OCI-LY7 (cell line): ENCODE results near the gene PAX2. TPM values are rescaled to one million over a fixed set of nuclear protein-coding genes. Genes with fewer than 3 reads are reported as not detected.

Experiments
- BruUV-seq: library from RNA; stranded (reverse); fragments of 400-500 nt; replicated peaks from 2 replicates; lab custom pipeline; 2021; lab: Mats Ljungman, UMichigan
- CTCF ChIA-PET: fragments of 300-600 bp; sonication (Branson Sonifier 250); formaldehyde crosslinking; loops from one replicate; lab custom pipeline; 2022; ENCODE audit warnings: antibody characterized with exemption; ENCODE audit not compliant: unreplicated experiment; lab: Charles Lee
- POLR2A ChIA-PET: fragments of 300-600 bp; sonication (Branson Sonifier 250); formaldehyde crosslinking; loops from one replicate; lab custom pipeline; 2022; ENCODE audit warnings: antibody characterized with exemption; lab: Charles Lee
- DNase-seq: peaks from one replicate; pipeline ENCODE4 v3.0.0-alpha.2; 2015; ENCODE audit warnings: low spot score
- H2AFZ ChIP-seq: fragments of 200-600 bp; sonication (generic), shearing (Covaris generic); 2 replicates; pipeline ENCODE4 v1.6.1; 2014; ENCODE audit warnings: mild to moderate bottlenecking, antibody characterized with exemption, low read length, moderate library complexity
- H3K27ac ChIP-seq: fragments of 200-600 bp; sonication (generic); 2 replicates; pipeline ENCODE4 v1.5.1; 2014; ENCODE audit warnings: mixed run types, low read depth, mild to moderate bottlenecking, moderate library complexity, low read length, inconsistent platforms; ENCODE audit not compliant: poor library complexity, severe bottlenecking
- H3K36me3 ChIP-seq: fragments of 200-600 bp; sonication (generic); 2 replicates; pipeline ENCODE4 v1.6.1; 2014; ENCODE audit warnings: mild to moderate bottlenecking, antibody characterized with exemption, low read length, moderate library complexity, mixed read lengths; ENCODE audit not compliant: insufficient read depth
- H3K4me1 ChIP-seq: fragments of 200-600 bp; sonication (generic); 2 replicates; pipeline ENCODE4 v1.5.1; 2014; ENCODE audit warnings: mild to moderate bottlenecking, low read length; ENCODE audit not compliant: insufficient read depth, poor library complexity, severe bottlenecking
- H3K4me2 ChIP-seq: fragments of 200-600 bp; sonication (generic); 2 replicates; pipeline ENCODE4 v1.6.1; 2014; ENCODE audit warnings: mild to moderate bottlenecking, low read length
- H3K4me3 ChIP-seq: fragments of 200-600 bp; sonication (generic); 2 replicates; pipeline ENCODE4 v1.5.1; 2014; ENCODE audit warnings: mild to moderate bottlenecking, low read depth, low read length; ENCODE audit not compliant: poor library complexity, severe bottlenecking
- H3K79me2 ChIP-seq: fragments of 200-600 bp; sonication (generic); 2 replicates; pipeline ENCODE4 v1.6.1; 2016; ENCODE audit warnings: low read depth, mild to moderate bottlenecking, low read length, moderate library complexity, mixed read lengths; ENCODE audit not compliant: insufficient read depth
- H3K9me2 ChIP-seq: fragments of 200-600 bp; sonication (generic); 2 replicates; pipeline ENCODE4 v1.6.1; 2016; ENCODE audit warnings: mild to moderate bottlenecking, low read length, mixed read lengths; ENCODE audit not compliant: insufficient read depth
- H3K9me3 ChIP-seq: fragments of 200-600 bp; sonication (generic); 2 replicates; pipeline ENCODE4 v1.6.1; 2014; ENCODE audit warnings: mild to moderate bottlenecking, mixed run types, low read length, mixed read lengths
- H4K20me1 ChIP-seq: fragments of 200-600 bp; sonication (generic); 2 replicates; pipeline ENCODE4 v1.6.1; 2014; ENCODE audit warnings: mild to moderate bottlenecking, antibody characterized with exemption, low read length, moderate library complexity, mixed read lengths; ENCODE audit not compliant: insufficient read depth
- EZH2phosphoT487 ChIP-seq: fragments of 200-600 bp; sonication (generic); IDR thresholded peaks from 2 replicates; pipeline ENCODE4 v1.6.1; 2018; ENCODE audit warnings: low read depth, borderline replicate concordance, mild to moderate bottlenecking, mixed run types, antibody characterized with exemption, low read length, moderate library complexity, mixed read lengths
- intact Hi-C: fragments of 100-400 bp; cut with micrococcal nuclease; formaldehyde crosslinking; loops from one replicate; pipeline ENCODE4 v1.10.0; 2022; ENCODE audit not compliant: unreplicated experiment
- total RNA-seq, 2 experiments: library from RNA; depleted of rRNA in 1 of 2; stranded (reverse); fragments of >200 nt in 1 of 2; shearing (Covaris generic) in 1 of 2; gene quantifications; 2 replicates each; pipeline ENCODE4 v1.2.3, GENCODE V29; 2014 to 2022
- TF ChIP-seq, protein P1 (sequence below): fragments of 200-600 bp; sonication (generic); conservative IDR thresholded peaks from 2 replicates; pipeline ENCODE4 v1.5.1; 2014; ENCODE audit warnings: mild to moderate bottlenecking, antibody characterized with exemption, low read length, moderate library complexity, mixed read lengths

PAX2 gene
- total RNA-seq, 2 experiments from 2014 or later = not detected

DNA sequence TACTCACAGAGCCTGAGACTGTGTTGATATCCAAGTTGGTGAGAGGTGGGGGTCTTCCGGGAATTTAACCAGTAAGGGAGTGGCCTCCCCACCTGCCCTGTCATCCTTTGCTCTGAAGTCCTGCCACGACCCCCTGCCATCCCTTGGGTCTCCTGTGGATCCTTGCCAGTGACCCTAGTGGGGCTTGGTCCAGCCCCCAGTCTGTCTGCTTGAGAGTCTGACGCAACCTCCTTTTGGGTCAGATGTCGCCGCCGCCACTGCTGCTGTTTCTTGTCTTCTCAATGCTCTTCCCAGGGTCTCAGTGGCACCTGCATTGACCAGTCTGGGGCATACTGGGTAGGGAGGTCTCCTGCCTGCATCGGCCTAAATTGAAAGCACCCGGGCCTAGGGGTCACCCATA is 28.8 kb downstream of the PAX2 start:
- H3K27ac ChIP-seq = no peak overlapping the region
- H3K4me3 ChIP-seq = no peak overlapping the region
- DNase-seq = no peak
- no peak overlapping the region for H2AFZ ChIP-seq
- ChIA-PET POLR2A (no interaction called here), CTCF (no interaction called here)
- TF ChIP-seq, protein P1, sequence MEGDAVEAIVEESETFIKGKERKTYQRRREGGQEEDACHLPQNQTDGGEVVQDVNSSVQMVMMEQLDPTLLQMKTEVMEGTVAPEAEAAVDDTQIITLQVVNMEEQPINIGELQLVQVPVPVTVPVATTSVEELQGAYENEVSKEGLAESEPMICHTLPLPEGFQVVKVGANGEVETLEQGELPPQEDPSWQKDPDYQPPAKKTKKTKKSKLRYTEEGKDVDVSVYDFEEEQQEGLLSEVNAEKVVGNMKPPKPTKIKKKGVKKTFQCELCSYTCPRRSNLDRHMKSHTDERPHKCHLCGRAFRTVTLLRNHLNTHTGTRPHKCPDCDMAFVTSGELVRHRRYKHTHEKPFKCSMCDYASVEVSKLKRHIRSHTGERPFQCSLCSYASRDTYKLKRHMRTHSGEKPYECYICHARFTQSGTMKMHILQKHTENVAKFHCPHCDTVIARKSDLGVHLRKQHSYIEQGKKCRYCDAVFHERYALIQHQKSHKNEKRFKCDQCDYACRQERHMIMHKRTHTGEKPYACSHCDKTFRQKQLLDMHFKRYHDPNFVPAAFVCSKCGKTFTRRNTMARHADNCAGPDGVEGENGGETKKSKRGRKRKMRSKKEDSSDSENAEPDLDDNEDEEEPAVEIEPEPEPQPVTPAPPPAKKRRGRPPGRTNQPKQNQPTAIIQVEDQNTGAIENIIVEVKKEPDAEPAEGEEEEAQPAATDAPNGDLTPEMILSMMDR = no peak
- no peak for TF ChIP-seq EZH2phosphoT487
- no peak overlapping the region for H3K4me2 ChIP-seq
- no TSS peak for BruUV-seq
- intact Hi-C loops = no loop called here
- H3K4me1 ChIP-seq = no peaks in the 10 kb centered on the region
- no peaks in the 10 kb centered on the region for H3K9me3 ChIP-seq
- no peaks in the 10 kb centered on the region for H3K36me3 ChIP-seq
- no peaks in the 10 kb centered on the region for H4K20me1 ChIP-seq
- H3K79me2 ChIP-seq = no peaks in the 10 kb centered on the region
- H3K9me2 ChIP-seq = no peaks in the 10 kb centered on the region

DNA sequence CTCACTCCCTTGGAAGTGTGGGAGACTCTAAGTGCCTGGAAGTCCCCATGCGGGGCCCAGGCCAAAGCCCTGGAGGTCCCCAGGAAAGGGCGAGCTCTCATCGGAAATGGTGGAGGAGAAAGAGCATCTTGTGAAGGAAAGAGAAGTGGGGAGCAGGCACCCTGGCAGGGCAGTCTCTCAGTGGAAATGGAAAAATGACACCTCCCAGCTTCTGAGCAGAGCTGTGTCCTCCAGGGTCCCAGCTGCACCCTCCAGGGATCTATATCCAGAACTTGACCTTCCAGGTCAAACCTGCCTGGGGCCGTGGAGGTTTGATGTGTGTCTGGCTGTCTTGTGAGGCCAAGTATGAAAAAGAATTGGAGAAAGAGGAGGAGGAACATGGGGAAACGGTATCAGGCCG is 29.5 kb downstream of the PAX2 start:
- Histone ChIP-seq H3K9me2 (no peaks in the 10 kb centered on the region), H3K79me2 (no peaks in the 10 kb centered on the region), H3K27ac (no peak overlapping the region), H3K4me1 (no peaks in the 10 kb centered on the region), H2AFZ (no peak overlapping the region), H3K4me2 (no peak overlapping the region), H3K9me3 (no peaks in the 10 kb centered on the region), H3K36me3 (no peaks in the 10 kb centered on the region), H4K20me1 (no peaks in the 10 kb centered on the region), H3K4me3 (no peak overlapping the region)
- DNase-seq = no peak
- BruUV-seq = no TSS peak
- POLR2A ChIA-PET = interaction anchor here (0.6 kb wide), 1 partner anchor 496 kb away, joined by 3 read pairs; no protein-coding TSS in a partner anchor
- intact Hi-C loops = no loop called here
- TF ChIP-seq, protein P1 = no peak
- TF ChIP-seq EZH2phosphoT487 = no peak
- CTCF ChIA-PET = no interaction called here

DNA sequence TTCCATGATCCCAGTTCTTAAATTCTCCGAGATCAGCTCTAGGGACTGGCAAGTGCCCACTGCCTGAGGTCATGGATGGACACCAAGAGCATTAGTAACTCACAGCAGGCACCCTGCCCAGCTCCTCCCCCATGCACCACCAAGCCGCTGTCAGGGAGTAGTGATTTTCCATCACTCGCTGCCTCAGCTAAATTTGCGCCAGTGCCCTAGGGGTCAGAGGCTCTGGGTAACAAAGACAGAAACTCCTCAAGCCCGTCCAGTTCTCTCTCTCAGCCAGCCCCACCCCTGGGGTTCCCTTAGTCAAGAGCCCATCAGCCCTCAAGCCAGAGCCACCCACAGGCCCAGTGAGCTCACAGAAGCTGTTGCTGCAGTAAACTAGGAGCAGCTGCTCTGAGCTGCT is 30.0 kb downstream of the PAX2 start:
- H3K4me2 ChIP-seq = no peak overlapping the region
- CTCF ChIA-PET = no interaction called here
- BruUV-seq = no TSS peak

More for the DNA sequence above, 30.0 kb downstream of the PAX2 start:
- no peaks in the 10 kb centered on the region for H3K79me2 ChIP-seq
- H4K20me1 ChIP-seq = no peaks in the 10 kb centered on the region
- POLR2A ChIA-PET = interaction anchor here (0.6 kb wide), 1 partner anchor 497 kb away, joined by 3 read pairs; no protein-coding TSS in a partner anchor
- H2AFZ ChIP-seq = no peak overlapping the region
- DNase-seq = no peak
- intact Hi-C loops = no loop called here
- TF ChIP-seq, protein P1 = no peak
- TF ChIP-seq EZH2phosphoT487 = no peak
- H3K27ac ChIP-seq = no peak overlapping the region
- no peaks in the 10 kb centered on the region for H3K36me3 ChIP-seq
- H3K9me2 ChIP-seq = no peaks in the 10 kb centered on the region
- no peak overlapping the region for H3K4me3 ChIP-seq
- no peaks in the 10 kb centered on the region for H3K4me1 ChIP-seq
- H3K9me3 ChIP-seq = no peaks in the 10 kb centered on the region
